ENCODE data around the gene EYS. TPM values are rescaled to one million over a fixed set of nuclear protein-coding genes. Genes with fewer than 3 reads are reported as not detected.

EYS gene
- total RNA-seq, 1 experiment from 2014 or later: not detected

- H3K27me3 ChIP-seq (replicated peaks; ENCODE audit: control insufficient read depth, insufficient read depth, low read length): no peaks in the 10 kb centered on the region
- Mint-ChIP-seq H3K27me3 (ENCODE audit: insufficient read depth, unreplicated experiment) (no peaks in the 10 kb centered on the region), H3K4me3 (ENCODE audit: unreplicated experiment) (no peak overlapping the region), H3K27ac (ENCODE audit: unreplicated experiment) (no peak overlapping the region), H3K36me3 (ENCODE audit: insufficient read depth, unreplicated experiment) (no peaks in the 10 kb centered on the region), H3K9me3 (ENCODE audit: unreplicated experiment) (peaks cover 22% of the 10 kb centered on the region), H3K4me1 (ENCODE audit: low read depth, unreplicated experiment) (no peaks in the 10 kb centered on the region)
- POLR2A ChIA-PET: no interaction called here
- TF ChIP-seq CTCF (IDR thresholded peaks at IDR 0.05; ENCODE audit: insufficient read depth in 1 of 2, low read depth in 1 of 2, low read length in 1 of 2, severe bottlenecking in 1 of 2, unreplicated experiment in 1 of 2): no peak
- H3K4me3 ChIP-seq (ENCODE audit: low read depth, low read length): no peak overlapping the region
- BruUV-seq (replicated peaks): no TSS peak
- intact Hi-C loops (cut with micrococcal nuclease; ENCODE audit: unreplicated experiment): no loop called here
- H3K36me3 ChIP-seq (ENCODE audit: control insufficient read depth, insufficient read depth, low read length): no peaks in the 10 kb centered on the region
- no peaks in the 10 kb centered on the region for H3K9me3 ChIP-seq
- no peak for DNase-seq
- CTCF ChIA-PET: no interaction called here
- no peaks in the 10 kb centered on the region for H3K4me1 ChIP-seq
Measured at GRCh38 chr6:65221153-65221552, 485.9 kb downstream of the EYS start.

DNA sequence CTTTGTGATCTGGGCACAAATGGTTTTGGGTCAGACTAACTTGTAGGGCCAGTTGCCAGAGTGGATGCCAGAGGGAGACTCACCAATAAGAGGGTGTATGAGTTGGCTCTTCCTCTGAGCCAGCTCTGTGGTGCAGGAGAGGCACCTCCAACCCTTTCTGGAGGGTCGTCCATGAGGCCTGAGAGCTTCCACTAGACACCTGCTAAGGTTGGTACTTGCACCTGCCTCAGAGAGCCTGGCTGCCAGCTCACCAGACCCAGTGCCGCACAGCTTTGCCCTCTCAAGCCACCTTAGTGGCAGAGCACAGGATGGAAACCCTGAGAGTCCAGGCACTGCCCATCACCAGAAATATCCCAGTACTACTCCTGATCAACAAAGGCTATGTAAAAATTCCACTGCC lies 504.3 kb downstream of the EYS start:
- DNase-seq: no peak
- CTCF ChIA-PET: no interaction called here
- Mint-ChIP-seq H3K27me3 (ENCODE audit: insufficient read depth, unreplicated experiment) (no peaks in the 10 kb centered on the region), H3K9me3 (ENCODE audit: unreplicated experiment) (no peaks in the 10 kb centered on the region), H3K36me3 (ENCODE audit: insufficient read depth, unreplicated experiment) (no peaks in the 10 kb centered on the region), H3K4me1 (ENCODE audit: low read depth, unreplicated experiment) (no peaks in the 10 kb centered on the region), H3K27ac (ENCODE audit: unreplicated experiment) (no peak overlapping the region), H3K4me3 (ENCODE audit: unreplicated experiment) (no peak overlapping the region)
- H3K4me3 ChIP-seq (ENCODE audit: low read depth, low read length): no peak overlapping the region
- BruUV-seq (replicated peaks): no TSS peak
- H3K9me3 ChIP-seq: no peaks in the 10 kb centered on the region
- intact Hi-C loops (cut with micrococcal nuclease; ENCODE audit: unreplicated experiment): no loop called here
- H3K27me3 ChIP-seq (replicated peaks; ENCODE audit: control insufficient read depth, insufficient read depth, low read length): no peaks in the 10 kb centered on the region
- H3K36me3 ChIP-seq (ENCODE audit: control insufficient read depth, insufficient read depth, low read length): no peaks in the 10 kb centered on the region
- POLR2A ChIA-PET: no interaction called here
- no peak for TF ChIP-seq CTCF (IDR thresholded peaks at IDR 0.05; ENCODE audit: insufficient read depth in 1 of 2, low read depth in 1 of 2, low read length in 1 of 2, severe bottlenecking in 1 of 2, unreplicated experiment in 1 of 2)
- H3K4me1 ChIP-seq: no peaks in the 10 kb centered on the region

- no peaks in the 10 kb centered on the region for H3K4me1 Mint-ChIP-seq (ENCODE audit: low read depth, unreplicated experiment)
- Histone ChIP-seq H3K9me3 (no peaks in the 10 kb centered on the region), H3K4me1 (no peaks in the 10 kb centered on the region), H3K27me3 (replicated peaks; ENCODE audit: control insufficient read depth, insufficient read depth, low read length) (no peaks in the 10 kb centered on the region), H3K4me3 (ENCODE audit: low read depth, low read length) (no peak overlapping the region), H3K36me3 (ENCODE audit: control insufficient read depth, insufficient read depth, low read length) (no peaks in the 10 kb centered on the region)
- no peak overlapping the region for H3K4me3 Mint-ChIP-seq (ENCODE audit: unreplicated experiment)
- H3K27me3 Mint-ChIP-seq (ENCODE audit: insufficient read depth, unreplicated experiment): no peaks in the 10 kb centered on the region
- H3K27ac Mint-ChIP-seq (ENCODE audit: unreplicated experiment): no peak overlapping the region
- no peak for DNase-seq
- no peak for TF ChIP-seq CTCF (IDR thresholded peaks at IDR 0.05; ENCODE audit: insufficient read depth in 1 of 2, low read depth in 1 of 2, low read length in 1 of 2, severe bottlenecking in 1 of 2, unreplicated experiment in 1 of 2)
- H3K9me3 Mint-ChIP-seq (ENCODE audit: unreplicated experiment): no peaks in the 10 kb centered on the region
- H3K36me3 Mint-ChIP-seq (ENCODE audit: insufficient read depth, unreplicated experiment): no peaks in the 10 kb centered on the region
- no TSS peak for BruUV-seq (replicated peaks)
- CTCF ChIA-PET: no interaction called here
- POLR2A ChIA-PET: no interaction called here
- intact Hi-C loops (cut with micrococcal nuclease; ENCODE audit: unreplicated experiment): no loop called here
Measured at GRCh38 chr6:65199683-65200082, 507.3 kb downstream of the EYS start.

All from Caco-2 (cell line).